ENCODE results near the gene B4GALNT4. TPM values are rescaled to one million over a fixed set of nuclear protein-coding genes. Genes with fewer than 3 reads are reported as not detected.

Gene B4GALNT4
- total RNA-seq, 1 experiment from 2014 or later, result 1.9 TPM

GRCh38 chr11:325796-326591 lies 43.3 kb upstream of the B4GALNT4 start:
- Mint-ChIP-seq H3K36me3 (ENCODE audit: insufficient read depth, unreplicated experiment) (peaks cover 4% of the 10 kb centered on the region), H3K27me3 (ENCODE audit: unreplicated experiment) (peaks cover 21% of the 10 kb centered on the region), H3K4me1 (ENCODE audit: low read depth, unreplicated experiment) (no peaks in the 10 kb centered on the region), H3K9me3 (ENCODE audit: low read depth, unreplicated experiment) (no peaks in the 10 kb centered on the region), H3K4me3 (ENCODE audit: low read depth, unreplicated experiment) (no peak overlapping the region), H3K27ac (ENCODE audit: unreplicated experiment) (no peak overlapping the region)
- intact Hi-C loops (cut with micrococcal nuclease; ENCODE audit: unreplicated experiment), result no loop called here
- no TSS peak for BruUV-seq (replicated peaks)
- no peak for TF ChIP-seq CTCF (IDR thresholded peaks at IDR 0.05; ENCODE audit: unreplicated experiment)
- CTCF ChIA-PET, result interaction anchor here (0.7 kb wide), 1 partner anchor 46 kb away, joined by 3 read pairs; no protein-coding TSS in a partner anchor
- DNase-seq, result no peak

GRCh38 chr11:326592-326841 lies 42.8 kb upstream of the B4GALNT4 start:
- intact Hi-C loops (cut with micrococcal nuclease; ENCODE audit: unreplicated experiment), result no loop called here
- no peak for DNase-seq
- Mint-ChIP-seq H3K36me3 (ENCODE audit: insufficient read depth, unreplicated experiment) (peaks cover 4% of the 10 kb centered on the region), H3K4me1 (ENCODE audit: low read depth, unreplicated experiment) (no peaks in the 10 kb centered on the region), H3K27me3 (ENCODE audit: unreplicated experiment) (peaks cover 27% of the 10 kb centered on the region), H3K27ac (ENCODE audit: unreplicated experiment) (no peak overlapping the region), H3K4me3 (ENCODE audit: low read depth, unreplicated experiment) (no peak overlapping the region), H3K9me3 (ENCODE audit: low read depth, unreplicated experiment) (no peaks in the 10 kb centered on the region)
- no TSS peak for BruUV-seq (replicated peaks)
- no peak for TF ChIP-seq CTCF (IDR thresholded peaks at IDR 0.05; ENCODE audit: unreplicated experiment)
- CTCF ChIA-PET, result interaction anchor here (0.7 kb wide), 1 partner anchor 46 kb away, joined by 3 read pairs; no protein-coding TSS in a partner anchor

- Mint-ChIP-seq H3K4me1 (ENCODE audit: low read depth, unreplicated experiment) (no peaks in the 10 kb centered on the region), H3K27me3 (ENCODE audit: unreplicated experiment) (peaks cover 28% of the 10 kb centered on the region), H3K27ac (ENCODE audit: unreplicated experiment) (no peak overlapping the region), H3K9me3 (ENCODE audit: low read depth, unreplicated experiment) (no peaks in the 10 kb centered on the region), H3K36me3 (ENCODE audit: insufficient read depth, unreplicated experiment) (peaks cover 4% of the 10 kb centered on the region), H3K4me3 (ENCODE audit: low read depth, unreplicated experiment) (no peak overlapping the region)
- intact Hi-C loops (cut with micrococcal nuclease; ENCODE audit: unreplicated experiment), result no loop called here
- DNase-seq, result no peak
- CTCF ChIA-PET, result interaction anchor here (0.6 to 0.9 kb wide), 4 partner anchors 10 to 47 kb away, joined by 3 read pairs; no protein-coding TSS in a partner anchor
- TF ChIP-seq CTCF (IDR thresholded peaks at IDR 0.05; ENCODE audit: unreplicated experiment), result no peak
- no TSS peak for BruUV-seq (replicated peaks)
Measured at GRCh38 chr11:326842-327580, 42.3 kb upstream of the B4GALNT4 start.

GRCh38 chr11:327581-327923 lies 41.7 kb upstream of the B4GALNT4 start:
- DNase-seq, result no peak
- Mint-ChIP-seq H3K4me1 (ENCODE audit: low read depth, unreplicated experiment) (no peaks in the 10 kb centered on the region), H3K4me3 (ENCODE audit: low read depth, unreplicated experiment) (no peak overlapping the region), H3K27me3 (ENCODE audit: unreplicated experiment) (peaks cover 28% of the 10 kb centered on the region), H3K27ac (ENCODE audit: unreplicated experiment) (no peak overlapping the region), H3K36me3 (ENCODE audit: insufficient read depth, unreplicated experiment) (peaks cover 4% of the 10 kb centered on the region), H3K9me3 (ENCODE audit: low read depth, unreplicated experiment) (no peaks in the 10 kb centered on the region)
- CTCF ChIA-PET, result interaction anchor here (0.6 to 0.9 kb wide), 3 partner anchors 11 to 22 kb away, joined by 3 read pairs; no protein-coding TSS in a partner anchor
- intact Hi-C loops (cut with micrococcal nuclease; ENCODE audit: unreplicated experiment), result no loop called here
- no peak for TF ChIP-seq CTCF (IDR thresholded peaks at IDR 0.05; ENCODE audit: unreplicated experiment)
- BruUV-seq (replicated peaks), result no TSS peak
